ENCODE data around the gene CHPF.

Gene CHPF

DNA sequence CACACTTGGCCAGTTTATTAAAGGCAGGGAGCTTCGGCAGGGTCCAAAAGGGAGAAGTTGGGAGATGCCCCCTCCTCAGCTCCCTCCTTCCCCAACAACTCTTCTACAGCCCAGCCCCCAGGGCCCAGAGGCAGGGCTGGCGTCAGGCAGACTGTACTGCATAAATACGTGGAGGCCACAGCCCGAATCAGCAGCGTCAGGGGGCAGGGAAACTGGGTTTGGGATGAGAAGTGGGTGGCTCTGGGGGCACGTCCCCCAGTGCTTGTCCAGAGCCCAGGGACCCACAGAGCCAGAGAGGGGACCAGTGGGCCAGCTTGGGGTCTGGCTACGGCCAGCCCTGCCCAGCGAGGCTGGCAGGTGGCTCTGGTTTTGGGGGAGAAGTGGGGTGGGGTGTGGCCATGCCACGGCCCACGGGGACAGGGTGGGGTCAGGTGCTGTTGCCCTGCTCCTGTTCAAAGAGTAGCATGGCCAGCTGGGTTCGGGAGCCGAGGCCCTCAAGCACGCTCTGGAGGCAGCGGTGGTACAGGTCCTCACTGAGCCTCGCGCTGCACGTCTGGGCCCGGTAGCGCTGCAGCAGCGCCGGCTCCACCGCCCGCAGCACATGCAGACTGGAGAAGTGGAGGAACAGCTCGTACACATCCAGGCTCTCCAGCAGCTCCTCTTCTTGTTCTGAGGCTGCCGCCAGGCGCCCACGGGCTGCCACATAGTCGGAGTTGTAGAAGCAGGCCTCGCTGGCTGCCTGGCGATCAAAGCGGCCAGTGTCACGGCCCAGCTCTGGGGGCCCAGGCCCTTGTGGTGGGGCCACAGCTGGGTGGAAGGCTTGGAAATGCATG is 4.4 kb downstream of the CHPF start:
- no peak overlapping the region for H3K27ac ChIP-seq
- TF ChIP-seq, protein P1, sequence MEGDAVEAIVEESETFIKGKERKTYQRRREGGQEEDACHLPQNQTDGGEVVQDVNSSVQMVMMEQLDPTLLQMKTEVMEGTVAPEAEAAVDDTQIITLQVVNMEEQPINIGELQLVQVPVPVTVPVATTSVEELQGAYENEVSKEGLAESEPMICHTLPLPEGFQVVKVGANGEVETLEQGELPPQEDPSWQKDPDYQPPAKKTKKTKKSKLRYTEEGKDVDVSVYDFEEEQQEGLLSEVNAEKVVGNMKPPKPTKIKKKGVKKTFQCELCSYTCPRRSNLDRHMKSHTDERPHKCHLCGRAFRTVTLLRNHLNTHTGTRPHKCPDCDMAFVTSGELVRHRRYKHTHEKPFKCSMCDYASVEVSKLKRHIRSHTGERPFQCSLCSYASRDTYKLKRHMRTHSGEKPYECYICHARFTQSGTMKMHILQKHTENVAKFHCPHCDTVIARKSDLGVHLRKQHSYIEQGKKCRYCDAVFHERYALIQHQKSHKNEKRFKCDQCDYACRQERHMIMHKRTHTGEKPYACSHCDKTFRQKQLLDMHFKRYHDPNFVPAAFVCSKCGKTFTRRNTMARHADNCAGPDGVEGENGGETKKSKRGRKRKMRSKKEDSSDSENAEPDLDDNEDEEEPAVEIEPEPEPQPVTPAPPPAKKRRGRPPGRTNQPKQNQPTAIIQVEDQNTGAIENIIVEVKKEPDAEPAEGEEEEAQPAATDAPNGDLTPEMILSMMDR (conservative IDR thresholded peaks at IDR 0.05): no peak

DNA sequence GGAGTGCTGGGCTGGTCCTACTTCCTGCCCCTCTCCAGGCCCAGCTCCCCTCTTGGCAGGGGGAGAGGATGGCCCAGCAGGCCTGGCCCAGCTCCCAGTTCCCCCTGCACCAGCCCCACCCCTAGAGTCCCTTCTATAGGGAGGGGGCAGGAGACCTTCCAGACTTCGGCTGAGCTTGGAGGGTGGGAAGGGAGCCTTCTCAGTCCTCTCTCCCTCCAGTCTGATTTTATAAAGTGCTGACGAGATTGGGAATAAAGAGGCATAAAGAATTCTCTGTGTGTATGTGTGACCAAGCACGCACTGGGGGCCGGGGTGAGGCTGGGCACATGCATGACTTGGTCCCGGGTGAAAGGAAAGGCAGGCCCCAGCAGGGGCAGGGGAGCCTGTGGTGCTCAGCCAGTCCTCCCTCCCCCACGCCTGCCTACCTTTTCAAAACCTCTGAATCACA is 5.1 kb downstream of the CHPF start:
- TF ChIP-seq, protein P1 (conservative IDR thresholded peaks at IDR 0.05): no peak
- H3K27ac ChIP-seq: no peak overlapping the region

DNA sequence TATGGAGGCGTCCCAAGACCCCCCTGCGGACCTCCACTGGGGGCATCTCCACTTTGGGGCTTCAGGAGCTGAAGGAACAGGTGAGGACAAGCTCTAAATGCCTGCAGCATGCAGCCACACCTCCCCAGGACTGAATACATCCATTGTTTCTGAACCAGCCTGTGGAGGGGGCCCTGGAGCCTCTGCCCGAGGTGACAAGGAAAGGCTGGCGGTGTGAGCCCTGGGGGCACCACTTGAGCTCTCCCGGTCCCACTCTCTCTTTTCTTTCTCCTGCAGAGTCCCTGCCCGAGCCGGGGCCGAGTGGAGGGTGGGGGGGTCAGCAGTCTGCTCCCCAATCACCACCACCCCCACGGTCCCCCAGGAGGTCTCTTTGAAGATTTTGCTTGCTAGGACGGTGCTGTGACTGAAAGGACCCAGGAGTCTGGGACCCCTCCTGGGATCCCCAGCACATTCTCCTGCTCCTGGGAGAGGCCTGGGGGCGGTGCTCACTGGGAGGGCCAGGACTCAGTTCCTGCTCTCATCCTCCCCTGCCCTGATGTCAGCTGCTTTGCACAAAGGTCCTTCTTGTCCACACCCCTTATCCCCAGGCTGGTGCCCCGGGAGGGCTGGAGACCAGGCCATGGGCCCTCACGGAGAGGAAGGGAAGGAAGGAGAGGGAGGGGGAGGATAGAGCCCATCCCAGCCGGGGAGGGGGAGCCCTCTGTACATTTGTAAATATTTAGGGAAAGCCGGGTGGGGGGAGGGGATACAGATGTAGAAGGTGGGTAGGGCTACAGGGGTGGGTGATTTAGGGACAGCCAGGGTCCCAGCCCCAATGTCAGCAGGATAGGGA is 5.7 kb downstream of the CHPF start:
- no peak overlapping the region for H3K27ac ChIP-seq
- TF ChIP-seq, protein P1 (conservative IDR thresholded peaks at IDR 0.05): no peak

DNA sequence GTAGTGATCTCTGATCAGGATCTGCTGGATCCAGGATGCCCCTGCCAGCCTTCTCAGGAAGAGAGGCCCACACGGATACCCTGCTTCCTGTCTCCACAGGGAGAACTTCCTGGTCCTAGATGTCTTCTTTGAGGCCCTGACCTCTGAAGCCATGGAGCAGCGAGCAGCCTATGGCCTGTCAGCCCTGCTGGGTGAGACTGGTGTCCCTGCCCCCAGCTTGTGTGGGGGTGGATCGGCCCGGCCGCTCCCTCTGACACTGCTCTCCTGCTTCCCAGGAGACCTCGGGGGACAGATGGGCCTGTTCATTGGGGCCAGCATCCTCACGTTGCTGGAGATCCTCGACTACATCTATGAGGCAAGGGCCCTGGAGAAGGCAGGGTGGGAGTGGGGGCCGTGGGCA is 6.6 kb downstream of the CHPF start:
- TF ChIP-seq, protein P1 (conservative IDR thresholded peaks at IDR 0.05): no peak
- H3K27ac ChIP-seq: no peak overlapping the region

DNA sequence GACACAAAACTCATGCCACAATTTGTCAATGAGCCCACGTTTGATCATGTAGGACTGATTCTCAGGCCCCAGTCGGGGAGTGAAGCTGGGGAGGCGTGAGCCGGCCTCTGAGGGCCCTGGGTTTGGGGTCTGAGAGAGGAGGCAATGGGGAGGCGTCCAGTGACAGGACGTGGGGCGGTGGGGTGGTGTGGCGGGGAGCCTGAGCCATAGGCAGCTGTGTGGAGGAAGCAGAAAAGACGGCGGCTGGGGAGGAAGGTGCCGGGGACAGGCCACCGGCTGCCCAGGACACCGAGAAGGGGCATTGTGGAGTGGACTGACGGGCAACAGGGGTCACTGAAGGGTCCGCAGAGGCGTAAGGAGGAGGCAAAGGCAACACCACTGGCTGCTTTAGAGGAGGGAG is 7.2 kb downstream of the CHPF start:
- TF ChIP-seq, protein P1 (conservative IDR thresholded peaks at IDR 0.05): no peak
- no peak overlapping the region for H3K27ac ChIP-seq

DNA sequence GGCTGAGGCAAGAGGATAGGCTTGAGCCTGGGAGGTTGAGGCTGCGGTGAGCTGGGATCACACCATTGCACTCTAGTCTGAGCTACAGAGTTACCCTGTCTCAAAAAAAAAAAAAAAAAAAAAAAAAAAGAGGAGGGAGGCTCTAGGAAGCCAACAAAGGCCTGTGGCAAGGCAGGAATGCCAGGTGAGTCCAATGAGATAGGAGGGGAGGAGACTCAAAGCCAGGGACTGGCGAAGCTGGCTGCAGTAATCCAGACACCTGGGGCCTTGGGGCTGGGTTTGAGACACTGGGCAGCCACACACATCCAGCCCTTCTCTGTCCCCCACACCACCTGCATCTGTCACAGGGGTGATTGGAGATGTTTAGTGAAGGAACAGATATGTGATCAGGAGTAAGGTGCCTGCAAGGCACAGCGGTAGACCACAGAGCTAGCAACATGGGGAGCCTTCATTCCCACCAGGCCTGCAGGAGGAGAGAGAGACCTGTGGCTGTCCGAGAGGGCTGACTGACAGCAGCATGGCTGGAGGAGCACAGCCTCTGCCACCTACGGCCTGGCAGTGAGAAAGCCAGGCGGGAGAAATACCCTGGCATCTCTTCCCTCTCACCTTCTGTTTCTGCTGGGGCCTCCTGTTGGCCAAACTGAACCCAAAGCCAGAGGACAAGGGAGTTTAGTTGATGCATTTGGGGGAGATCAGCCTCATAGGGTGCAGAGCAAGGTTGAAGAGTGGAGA is 9.5 kb downstream of the CHPF start:
- H3K27ac ChIP-seq: no peak overlapping the region
- TF ChIP-seq, protein P1 (conservative IDR thresholded peaks at IDR 0.05): no peak

DNA sequence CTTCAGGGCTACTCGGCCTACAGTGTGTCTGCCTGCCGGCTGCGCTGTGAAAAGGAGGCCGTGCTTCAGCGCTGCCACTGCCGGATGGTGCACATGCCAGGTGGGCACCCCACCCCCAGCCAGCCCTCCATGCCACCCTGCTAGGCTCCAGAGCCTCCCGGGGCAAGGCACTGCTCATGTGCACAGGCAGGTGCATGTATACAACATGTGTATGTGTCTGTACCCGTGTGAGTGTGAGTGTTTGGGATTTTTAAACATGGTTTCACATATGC is 11.3 kb downstream of the CHPF start:
- TF ChIP-seq, protein P1 (conservative IDR thresholded peaks at IDR 0.05): no peak
- no peak overlapping the region for H3K27ac ChIP-seq
